Endothelial cell of umbilical vein (primary cell): Measurements from ENCODE around the gene NUP50.

Experiments
- JUN ChIP-seq: IDR thresholded peaks from 2 replicates; pipeline ENCODE4 v1.6.1; 2011; ENCODE audit warnings: borderline replicate concordance, low read depth; ENCODE audit not compliant: insufficient read length, insufficient read depth
- POLR2A ChIP-seq: IDR thresholded peaks from 2 replicates; pipeline ENCODE4 v1.6.1; 2012; ENCODE audit warnings: low read depth, mild to moderate bottlenecking, control low read depth, low read length
- POLR2AphosphoS5 ChIP-seq: IDR thresholded peaks from 2 replicates; pipeline ENCODE4 v1.6.1; 2012; ENCODE audit warnings: low read depth, mild to moderate bottlenecking, control low read depth, low read length, moderate library complexity; ENCODE audit not compliant: insufficient read depth
- TF ChIP-seq, protein P1 (sequence below), 2 donors: IDR thresholded peaks; 1 replicate in 1 of 2; 2 replicates in 1 of 2; pipeline ENCODE4 v1.5.1; 2011; ENCODE audit warnings: low read length in 2 of 2, mild to moderate bottlenecking in 2 of 2, moderate library complexity in 2 of 2, control low read depth in 1 of 2, inconsistent platforms in 1 of 2, low read depth in 1 of 2; ENCODE audit not compliant: insufficient read depth in 1 of 2; ENCODE audit errors: extremely low read depth in 1 of 2

DNA sequence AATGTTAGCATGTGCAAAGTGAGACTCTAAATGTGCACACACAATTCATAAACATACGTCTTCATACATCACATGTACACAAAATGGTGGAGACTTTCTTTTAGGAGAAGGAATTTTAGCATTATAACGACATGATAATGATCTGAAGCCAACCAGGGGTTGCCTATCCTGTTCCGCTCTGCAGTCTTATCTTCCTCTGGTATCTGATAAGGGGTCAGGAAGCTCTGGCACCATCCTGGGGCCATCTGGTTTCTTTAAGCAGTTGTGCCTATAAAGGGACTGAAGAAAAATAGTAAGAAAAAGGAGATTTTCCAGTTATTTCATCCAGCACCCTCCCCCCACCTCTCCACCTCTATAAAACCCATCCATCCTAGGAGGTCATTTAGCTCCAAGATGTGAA lies 5.8 kb upstream of the NUP50 start:
- TF ChIP-seq, protein P1, sequence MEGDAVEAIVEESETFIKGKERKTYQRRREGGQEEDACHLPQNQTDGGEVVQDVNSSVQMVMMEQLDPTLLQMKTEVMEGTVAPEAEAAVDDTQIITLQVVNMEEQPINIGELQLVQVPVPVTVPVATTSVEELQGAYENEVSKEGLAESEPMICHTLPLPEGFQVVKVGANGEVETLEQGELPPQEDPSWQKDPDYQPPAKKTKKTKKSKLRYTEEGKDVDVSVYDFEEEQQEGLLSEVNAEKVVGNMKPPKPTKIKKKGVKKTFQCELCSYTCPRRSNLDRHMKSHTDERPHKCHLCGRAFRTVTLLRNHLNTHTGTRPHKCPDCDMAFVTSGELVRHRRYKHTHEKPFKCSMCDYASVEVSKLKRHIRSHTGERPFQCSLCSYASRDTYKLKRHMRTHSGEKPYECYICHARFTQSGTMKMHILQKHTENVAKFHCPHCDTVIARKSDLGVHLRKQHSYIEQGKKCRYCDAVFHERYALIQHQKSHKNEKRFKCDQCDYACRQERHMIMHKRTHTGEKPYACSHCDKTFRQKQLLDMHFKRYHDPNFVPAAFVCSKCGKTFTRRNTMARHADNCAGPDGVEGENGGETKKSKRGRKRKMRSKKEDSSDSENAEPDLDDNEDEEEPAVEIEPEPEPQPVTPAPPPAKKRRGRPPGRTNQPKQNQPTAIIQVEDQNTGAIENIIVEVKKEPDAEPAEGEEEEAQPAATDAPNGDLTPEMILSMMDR (IDR thresholded peaks at IDR 0.05; ENCODE audit: extremely low read depth in 1 of 2, insufficient read depth in 1 of 2, low read depth in 1 of 2, low read length in 2 of 2): no peak
- TF ChIP-seq POLR2A: no peak
- TF ChIP-seq POLR2AphosphoS5: no peak
- no peak for TF ChIP-seq JUN
